HEK293 (cell line): ENCODE measurements around the gene SYNPO2.

ENCODE experiments used
- OSR2 ChIP-seq: fragments of 450-650 bp; formaldehyde crosslinking; IDR thresholded peaks from 2 replicates; pipeline ENCODE4 v1.5.1; 2016; ENCODE audit warnings: missing biosample characterization, missing genetic modification characterization
- TRIM28 ChIP-seq: IDR thresholded peaks from 2 replicates; pipeline ENCODE4 v1.6.1; 2011; ENCODE audit warnings: low read length, control low read depth, borderline replicate concordance
- YY2 ChIP-seq: fragments of 450-650 bp; formaldehyde crosslinking; IDR thresholded peaks from 2 replicates; pipeline ENCODE4 v1.5.1; 2016; ENCODE audit warnings: missing biosample characterization, missing genetic modification characterization
- ZBTB21 ChIP-seq: fragments of 450-650 bp; formaldehyde crosslinking; IDR thresholded peaks from 2 replicates; pipeline ENCODE4 v1.5.1; 2017; ENCODE audit warnings: missing biosample characterization, missing genetic modification characterization
- ZFP41 ChIP-seq: fragments of 450-650 bp; formaldehyde crosslinking; IDR thresholded peaks from 2 replicates; pipeline ENCODE4 v1.5.1; 2016; ENCODE audit warnings: missing biosample characterization, missing genetic modification characterization, borderline replicate concordance
- ZNF341 ChIP-seq: fragments of 450-650 bp; formaldehyde crosslinking; IDR thresholded peaks from 2 replicates; pipeline ENCODE4; 2016; ENCODE audit warnings: low read depth, missing biosample characterization, missing genetic modification characterization
- ZNF549 ChIP-seq: fragments of 450-650 bp; IDR thresholded peaks from 2 replicates; pipeline ENCODE4 v1.5.1; 2018; ENCODE audit warnings: missing biosample characterization, missing genetic modification characterization, mild to moderate bottlenecking, inconsistent platforms, moderate library complexity
- ZNF768 ChIP-seq: fragments of 450-650 bp; formaldehyde crosslinking; IDR thresholded peaks from 2 replicates; pipeline ENCODE4 v1.5.1; 2018; ENCODE audit warnings: missing biosample characterization, mild to moderate bottlenecking, missing genetic modification characterization
- TF ChIP-seq, protein P1 (sequence below): fragments of 450-650 bp; formaldehyde crosslinking; IDR thresholded peaks from 2 replicates; pipeline ENCODE4 v1.5.1; 2016; ENCODE audit warnings: missing biosample characterization, missing genetic modification characterization

DNA sequence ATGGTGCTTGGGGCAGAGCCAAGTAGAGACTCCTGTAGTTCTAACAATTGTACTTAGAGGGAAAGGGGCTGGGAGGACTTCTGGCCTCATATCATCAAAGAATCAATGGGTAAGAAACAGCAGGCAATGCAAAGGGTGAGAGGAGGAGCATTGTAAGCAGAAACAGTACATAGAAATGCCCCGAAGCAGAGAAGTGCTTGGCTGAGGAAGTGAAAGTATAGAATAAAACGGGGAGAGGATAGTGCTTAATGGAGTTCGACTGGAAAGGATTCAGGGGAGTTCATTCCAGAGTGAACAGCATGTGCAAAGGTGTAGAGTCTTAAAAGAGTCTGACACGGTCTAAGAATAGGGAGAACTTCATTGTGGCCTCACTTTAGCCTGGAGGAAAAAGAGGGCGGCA lies 103.0 kb downstream of the SYNPO2 start:
- no peak for TF ChIP-seq YY2 (tag by site-specific recombination)
- no peak for TF ChIP-seq ZBTB21 (tag by site-specific recombination)
- no peak for TF ChIP-seq ZNF549 (tag by site-specific recombination)
- TF ChIP-seq OSR2 (tag by site-specific recombination) = no peak
- no peak for TF ChIP-seq ZNF768 (tag by site-specific recombination)
- no peak for TF ChIP-seq ZFP41
- TF ChIP-seq ZNF341 (tag by site-specific recombination) = no peak
- TF ChIP-seq, protein P1, sequence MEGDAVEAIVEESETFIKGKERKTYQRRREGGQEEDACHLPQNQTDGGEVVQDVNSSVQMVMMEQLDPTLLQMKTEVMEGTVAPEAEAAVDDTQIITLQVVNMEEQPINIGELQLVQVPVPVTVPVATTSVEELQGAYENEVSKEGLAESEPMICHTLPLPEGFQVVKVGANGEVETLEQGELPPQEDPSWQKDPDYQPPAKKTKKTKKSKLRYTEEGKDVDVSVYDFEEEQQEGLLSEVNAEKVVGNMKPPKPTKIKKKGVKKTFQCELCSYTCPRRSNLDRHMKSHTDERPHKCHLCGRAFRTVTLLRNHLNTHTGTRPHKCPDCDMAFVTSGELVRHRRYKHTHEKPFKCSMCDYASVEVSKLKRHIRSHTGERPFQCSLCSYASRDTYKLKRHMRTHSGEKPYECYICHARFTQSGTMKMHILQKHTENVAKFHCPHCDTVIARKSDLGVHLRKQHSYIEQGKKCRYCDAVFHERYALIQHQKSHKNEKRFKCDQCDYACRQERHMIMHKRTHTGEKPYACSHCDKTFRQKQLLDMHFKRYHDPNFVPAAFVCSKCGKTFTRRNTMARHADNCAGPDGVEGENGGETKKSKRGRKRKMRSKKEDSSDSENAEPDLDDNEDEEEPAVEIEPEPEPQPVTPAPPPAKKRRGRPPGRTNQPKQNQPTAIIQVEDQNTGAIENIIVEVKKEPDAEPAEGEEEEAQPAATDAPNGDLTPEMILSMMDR (tag by site-specific recombination) = no peak
- no peak for TF ChIP-seq TRIM28
